Lung (tissue), 12 donors: ENCODE measurements around the gene CEP72. TPM values are rescaled to one million over a fixed set of nuclear protein-coding genes. Genes with fewer than 3 reads are reported as not detected.

Source experiments
- ATAC-seq: fragments of 200-7000 bp; cut with Tn5 transposase; one replicate; pipeline ENCODE4 v1.9.1; 2020; ENCODE audit warnings: moderate number of reproducible peaks; ENCODE audit not compliant: insufficient read depth, low FRiP score
- DNase-seq, 3 donors: peaks; one replicate each; pipeline ENCODE4 v3.0.0-alpha.2; 2013 to 2017
- H3K27ac ChIP-seq, 2 donors: one replicate each; pipeline ENCODE4 v1.5.1; 2013; ENCODE audit warnings: mild to moderate bottlenecking in 2 of 2, moderate library complexity in 2 of 2, control low read depth in 1 of 2, inconsistent platforms in 1 of 2, low read depth in 1 of 2, low read length in 1 of 2
- H3K27me3 ChIP-seq, 3 donors: one replicate each; pipeline ENCODE4 v1.5.1; 2013; ENCODE audit warnings: low read length in 2 of 3; ENCODE audit not compliant: control insufficient read depth in 3 of 3, insufficient read depth in 3 of 3
- H3K36me3 ChIP-seq, 4 donors: one replicate each; pipeline ENCODE4 v1.5.1; 2013; ENCODE audit warnings: low read length in 4 of 4, mild to moderate bottlenecking in 1 of 4, moderate library complexity in 1 of 4; ENCODE audit not compliant: control insufficient read depth in 4 of 4, insufficient read depth in 4 of 4
- H3K4me1 ChIP-seq, 5 donors: one replicate each; pipeline ENCODE4 v1.5.1; 2013; ENCODE audit warnings: low read length in 5 of 5, mild to moderate bottlenecking in 2 of 5, moderate library complexity in 1 of 5; ENCODE audit not compliant: control insufficient read depth in 5 of 5, insufficient read depth in 5 of 5
- H3K4me3 ChIP-seq: one replicate; pipeline ENCODE4 v1.5.1; 2013; ENCODE audit warnings: mild to moderate bottlenecking, control low read depth, moderate library complexity
- H3K9ac ChIP-seq, 2 donors: one replicate each; pipeline ENCODE4 v1.5.1; 2013; ENCODE audit warnings: low read length in 2 of 2, control low read depth in 1 of 2; ENCODE audit not compliant: insufficient read depth in 1 of 2
- H3K9me3 ChIP-seq, 4 donors: one replicate each; pipeline ENCODE4 v1.5.1; 2013; ENCODE audit warnings: low read length in 3 of 4, mild to moderate bottlenecking in 1 of 4, moderate library complexity in 1 of 4; ENCODE audit not compliant: control insufficient read depth in 4 of 4, insufficient read depth in 3 of 4
- CTCF ChIP-seq: IDR thresholded peaks from 2 replicates; pipeline ENCODE4 v1.5.1; 2012; ENCODE audit warnings: mild to moderate bottlenecking; ENCODE audit errors: control extremely low read depth, extremely low read depth
- WGBS, 2 donors: extraction: QIAGEN DNeasy Blood & Tissue Kit; methylation state at CpG; one replicate each; pipeline ENCODE4 v1.1.7; 2013; 5-methylcytosine and 5-hydroxymethylcytosine counted together
- polyA plus RNA-seq, 2 donors: library from polyadenylated mRNA; stranded (reverse); fragments of 200-250 nt; gene quantifications; one replicate each; pipeline ENCODE4 v1.2.1, GENCODE V29; 2013
- total RNA-seq, 2 donors: library from RNA; depleted of rRNA in 1 of 2; stranded (reverse); fragments of >200 nt in 1 of 2; gene quantifications; one replicate each; pipeline ENCODE4 v1.2.1, GENCODE V29; 2014 to 2021
- donor health status: control.
- donor health status: control.
- donor health status: Bipolar disorder and iron deficiency.
- donor health status: healthy.
- donor health status: DM: yes; HTN: yes; CAD: no.

Gene CEP72
- total and polyA plus RNA-seq, 4 donors = 3.1 to 12.1 (median 6.0) TPM

GRCh38 chr5:654071-654778 lies 42.1 kb downstream of the CEP72 start:
- no peak overlapping the region for H3K9ac ChIP-seq
- H3K4me1 ChIP-seq = no peaks in the 10 kb centered on the region
- ATAC-seq (no peak), DNase-seq (no peak)
- no peak for TF ChIP-seq CTCF
- H3K27ac ChIP-seq = no peak overlapping the region
- H3K4me3 ChIP-seq = no peak overlapping the region
- H3K36me3 ChIP-seq = peaks cover 0 to 23% (median 17%) of the 10 kb centered on the region in 4 donors
- H3K27me3 ChIP-seq = no peaks in the 10 kb centered on the region
- H3K9me3 ChIP-seq = peaks cover 0 to 8% (median 5%) of the 10 kb centered on the region in 4 donors
- 86 to 96% methylated on average over 17 of the region's 17 CpGs for WGBS, 2 donors

GRCh38 chr5:655406-655805 lies 43.3 kb downstream of the CEP72 start:
- no peak for DNase-seq
- WGBS, 2 donors = 94 to 96% methylated on average over 13 of the region's 13 CpGs

GRCh38 chr5:657570-657969 lies 45.4 kb downstream of the CEP72 start:
- no peak for DNase-seq
- peaks cover 0 to 43% (median 27%) of the 10 kb centered on the region in 4 donors for H3K36me3 ChIP-seq
- WGBS, 2 donors = 91 to 98% methylated on average over 6 of the region's 6 CpGs

More at GRCh38 chr5:655406-655805, 43.3 kb downstream of the CEP72 start:
- TF ChIP-seq CTCF = no peak
- H3K4me1 ChIP-seq = no peaks in the 10 kb centered on the region
- H3K9me3 ChIP-seq = peaks cover 0 to 8% (median 5%) of the 10 kb centered on the region in 4 donors
- H3K4me3 ChIP-seq = no peak overlapping the region
- peaks cover 0 to 28% (median 21%) of the 10 kb centered on the region in 4 donors for H3K36me3 ChIP-seq
- no peak for ATAC-seq
- no peak overlapping the region for H3K27ac ChIP-seq
- no peak overlapping the region for H3K9ac ChIP-seq
- no peaks in the 10 kb centered on the region for H3K27me3 ChIP-seq

More at GRCh38 chr5:657570-657969, 45.4 kb downstream of the CEP72 start:
- H3K4me1 ChIP-seq = no peaks in the 10 kb centered on the region
- H3K27ac ChIP-seq = no peak overlapping the region
- H3K27me3 ChIP-seq = no peaks in the 10 kb centered on the region
- peaks cover 0 to 10% (median 5%) of the 10 kb centered on the region in 4 donors for H3K9me3 ChIP-seq
- TF ChIP-seq CTCF = no peak
- no peak overlapping the region for H3K4me3 ChIP-seq
- no peak overlapping the region for H3K9ac ChIP-seq
- ATAC-seq = no peak
